Midbrain (tissue), 1 donor: ENCODE data around the gene NRP2.
A peak's percentile ranks its signal among the peaks of the same experiment; 100 is the strongest.

Experiments
- DNase-seq: peaks from one replicate; lab custom pipeline; 2025; lab: John Stamatoyannopoulos, UW

The NRP2 gene

GRCh38 chr2:205752924-205753323 is 70.6 kb downstream of the NRP2 start:
- no peak for DNase-seq

GRCh38 chr2:205754285-205754923 is 72.1 kb downstream of the NRP2 start:
- DNase-seq, result no peak

DNA sequence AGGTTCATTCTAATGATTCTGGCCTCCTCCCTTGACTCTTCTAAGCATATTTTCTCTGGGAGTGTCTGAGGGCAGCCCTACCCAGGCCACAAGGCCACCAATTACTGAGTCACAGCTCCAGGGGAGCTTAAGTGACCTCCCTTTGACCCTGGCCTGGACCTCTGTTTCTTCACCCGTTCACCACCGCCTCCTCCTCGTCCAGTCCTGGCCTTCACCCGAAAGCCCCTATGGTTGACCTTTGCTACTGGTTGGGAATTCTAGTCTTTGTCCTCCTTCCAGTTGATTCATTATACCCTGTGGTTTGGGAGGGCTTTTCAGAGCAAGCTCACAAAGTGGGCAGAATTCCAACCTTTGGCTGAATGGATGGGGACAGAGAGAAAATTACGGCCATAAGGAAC is 72.6 kb downstream of the NRP2 start:
- no peak for DNase-seq

GRCh38 chr2:205755923-205756322 is 73.6 kb downstream of the NRP2 start:
- peak; percentile 31 for DNase-seq

- DNase-seq, result no peak
Measured at GRCh38 chr2:205757271-205757670, 75.0 kb downstream of the NRP2 start.

- DNase-seq, result no peak
Measured at GRCh38 chr2:205758051-205758450, 75.8 kb downstream of the NRP2 start.

GRCh38 chr2:205758500-205758899 is 76.2 kb downstream of the NRP2 start:
- no peak for DNase-seq

DNA sequence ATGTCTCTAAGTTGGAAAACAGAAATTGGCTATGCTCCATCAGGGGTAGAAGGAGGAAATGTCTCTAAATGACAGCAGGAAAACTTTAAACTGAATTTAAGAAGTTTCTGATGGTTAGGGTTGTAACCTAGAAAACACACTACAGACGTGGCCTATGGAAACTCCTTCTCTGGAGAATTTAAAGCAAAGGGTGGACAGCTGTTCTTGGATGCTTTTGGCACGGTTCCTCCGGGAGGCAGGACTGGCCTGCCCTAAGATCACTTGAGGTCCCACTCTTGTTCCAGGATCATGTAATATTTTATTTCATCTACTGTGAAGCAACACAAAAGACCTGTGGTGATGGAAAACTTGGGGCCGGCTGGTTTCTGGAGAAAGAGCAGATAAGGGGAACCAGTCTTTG is 77.0 kb downstream of the NRP2 start:
- DNase-seq, result no peak

- DNase-seq, result no peak
Measured at GRCh38 chr2:205759732-205760131, 77.4 kb downstream of the NRP2 start.

GRCh38 chr2:205760157-205760556 is 77.9 kb downstream of the NRP2 start:
- DNase-seq, result no peak

DNA sequence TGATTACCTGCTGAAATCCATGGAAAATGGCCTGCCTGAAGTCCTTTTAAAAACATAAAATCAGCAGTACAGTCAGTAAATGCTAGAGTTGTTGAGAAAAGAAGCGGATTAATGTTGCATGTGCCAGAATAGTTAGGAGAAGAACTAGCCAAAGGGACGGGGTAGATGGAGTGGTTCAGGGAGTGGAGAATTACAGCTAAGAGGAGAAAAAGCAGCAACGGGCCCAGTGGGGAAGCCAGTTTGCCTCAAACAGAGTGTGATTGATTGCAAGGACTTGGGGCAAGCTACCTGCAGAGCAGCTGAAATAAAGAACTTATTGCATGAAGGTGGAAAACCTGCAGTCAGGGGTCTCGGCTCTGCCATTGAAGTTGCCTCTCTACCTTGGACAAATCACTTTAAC is 79.1 kb downstream of the NRP2 start:
- no peak for DNase-seq

DNA sequence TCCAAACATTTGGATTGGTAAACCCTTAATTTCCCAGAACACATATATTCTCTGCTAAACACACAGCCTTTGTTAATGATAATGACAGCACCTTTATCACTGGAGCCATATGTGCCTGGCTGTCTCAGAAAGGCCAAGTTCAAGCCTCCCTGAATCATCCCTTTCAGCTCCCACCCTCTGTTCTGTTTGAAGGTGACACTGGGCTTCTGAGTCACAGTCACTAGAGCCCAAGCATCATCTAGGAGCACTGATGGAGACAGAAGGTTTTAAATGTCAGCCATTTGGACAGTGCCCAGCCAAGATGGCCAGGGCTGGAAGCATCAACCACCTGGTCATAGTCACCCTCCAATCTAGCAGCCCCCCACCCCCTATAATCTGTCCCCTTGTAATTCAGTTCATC is 80.6 kb downstream of the NRP2 start:
- no peak for DNase-seq

DNA sequence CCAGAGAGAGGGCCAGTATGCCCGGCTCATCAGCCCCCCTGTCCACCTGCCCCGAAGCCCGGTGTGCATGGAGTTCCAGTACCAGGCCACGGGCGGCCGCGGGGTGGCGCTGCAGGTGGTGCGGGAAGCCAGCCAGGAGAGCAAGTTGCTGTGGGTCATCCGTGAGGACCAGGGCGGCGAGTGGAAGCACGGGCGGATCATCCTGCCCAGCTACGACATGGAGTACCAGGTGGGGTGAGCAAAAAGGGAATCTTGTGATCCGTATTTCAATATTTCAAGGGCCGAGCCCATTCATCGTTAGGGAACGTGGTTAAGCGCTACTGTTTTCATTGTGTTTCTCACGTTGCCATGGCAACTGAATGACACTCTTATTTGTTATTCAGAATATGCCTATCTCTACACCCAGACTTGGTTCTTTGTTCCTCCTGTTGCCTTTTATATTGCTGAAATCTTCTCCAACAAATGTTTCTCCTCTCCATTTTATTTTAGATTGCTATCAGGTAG is 81.5 kb downstream of the NRP2 start:
- DNase-seq, result no peak

DNA sequence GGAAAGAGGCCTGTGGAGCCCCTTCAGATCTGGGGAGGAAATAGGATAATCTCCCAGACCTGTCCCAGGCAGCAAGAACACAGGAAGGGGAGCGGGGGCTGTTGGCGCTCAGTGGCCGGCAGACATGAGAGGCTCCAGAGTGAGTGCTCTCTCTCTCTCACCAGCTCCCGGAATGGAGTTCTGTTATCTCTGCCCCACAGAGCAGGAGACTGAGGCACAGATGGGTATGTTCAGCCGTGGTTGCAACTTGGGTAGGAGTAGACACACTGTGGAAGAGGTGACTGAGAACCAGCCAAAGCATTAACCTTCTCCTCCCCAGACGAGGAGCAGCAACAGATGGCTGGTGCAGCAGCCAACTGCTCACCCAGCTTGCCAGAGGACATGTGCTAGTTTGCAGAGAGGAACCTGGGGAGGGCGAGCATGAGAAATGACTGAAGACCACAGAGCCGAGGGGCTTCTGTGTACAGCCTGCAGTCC is 82.0 kb downstream of the NRP2 start:
- DNase-seq, result no peak

- DNase-seq, result no peak
Measured at GRCh38 chr2:205765151-205765550, 82.8 kb downstream of the NRP2 start.

DNA sequence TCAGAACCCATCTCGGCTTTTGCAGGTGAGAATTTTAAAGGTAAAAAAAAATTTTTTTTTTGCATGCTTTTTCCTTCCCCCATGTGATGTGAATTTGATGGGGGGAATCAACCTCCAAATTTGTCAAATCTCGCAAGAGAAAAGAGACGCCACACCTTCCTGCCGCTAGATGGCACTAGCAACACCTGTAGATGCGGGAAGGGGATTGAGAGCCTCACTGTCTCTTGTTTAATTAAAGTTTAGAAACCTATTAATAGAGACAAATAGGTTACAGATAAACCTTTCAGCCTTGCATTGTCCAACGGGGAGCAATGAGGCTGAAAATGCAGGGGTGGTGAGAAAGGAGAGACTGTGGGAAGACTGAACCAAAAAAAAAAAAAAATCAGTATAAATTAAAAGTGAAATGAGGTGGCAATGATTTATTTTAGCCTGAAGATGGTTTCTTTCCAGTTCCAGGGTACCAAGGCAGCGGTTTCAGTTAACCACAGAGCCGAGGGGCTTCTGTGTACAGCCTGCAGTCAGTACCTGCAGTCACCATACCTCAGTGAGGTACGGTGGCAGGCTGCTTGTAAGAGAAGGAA is 84.6 kb downstream of the NRP2 start:
- peak; percentile 59 for DNase-seq

- DNase-seq, result no peak
Measured at GRCh38 chr2:205767617-205768016, 85.3 kb downstream of the NRP2 start.

GRCh38 chr2:205768341-205768740 is 86.0 kb downstream of the NRP2 start:
- no peak for DNase-seq

DNA sequence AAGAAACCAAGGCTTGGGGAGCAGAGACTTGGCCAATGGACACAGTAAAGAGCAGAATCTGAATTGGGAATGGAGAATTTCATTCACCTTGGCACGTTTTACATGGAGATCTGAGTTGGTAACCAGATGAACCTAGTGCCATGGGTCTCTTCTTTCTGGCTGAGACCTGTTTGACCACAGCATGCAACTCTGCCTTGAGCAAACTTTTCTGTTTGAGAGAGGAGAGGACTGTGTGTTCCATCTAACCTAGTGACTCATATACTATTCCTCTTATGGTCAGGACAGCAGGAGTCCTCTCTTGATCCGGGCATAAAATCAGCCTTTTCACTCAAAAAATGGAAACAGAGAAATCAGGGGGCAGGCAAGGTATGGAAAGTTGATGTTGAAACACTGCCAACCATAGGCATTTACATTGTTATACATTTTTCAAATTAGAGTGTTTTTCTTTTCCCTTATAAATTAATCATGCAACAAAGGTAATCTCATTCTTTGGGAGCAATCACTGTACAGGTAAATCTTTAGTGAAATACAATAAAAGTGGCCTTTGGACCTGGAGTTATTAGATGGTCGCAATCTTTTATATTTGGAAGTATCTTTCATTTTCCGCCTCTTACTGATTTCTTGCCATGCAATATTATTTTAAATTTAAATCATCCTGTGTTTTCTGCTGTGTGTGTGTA is 86.7 kb downstream of the NRP2 start:
- DNase-seq, result no peak

GRCh38 chr2:205769495-205769850 is 87.2 kb downstream of the NRP2 start:
- DNase-seq, result no peak

- DNase-seq, result no peak
Measured at GRCh38 chr2:205769879-205770278, 87.6 kb downstream of the NRP2 start.

DNA sequence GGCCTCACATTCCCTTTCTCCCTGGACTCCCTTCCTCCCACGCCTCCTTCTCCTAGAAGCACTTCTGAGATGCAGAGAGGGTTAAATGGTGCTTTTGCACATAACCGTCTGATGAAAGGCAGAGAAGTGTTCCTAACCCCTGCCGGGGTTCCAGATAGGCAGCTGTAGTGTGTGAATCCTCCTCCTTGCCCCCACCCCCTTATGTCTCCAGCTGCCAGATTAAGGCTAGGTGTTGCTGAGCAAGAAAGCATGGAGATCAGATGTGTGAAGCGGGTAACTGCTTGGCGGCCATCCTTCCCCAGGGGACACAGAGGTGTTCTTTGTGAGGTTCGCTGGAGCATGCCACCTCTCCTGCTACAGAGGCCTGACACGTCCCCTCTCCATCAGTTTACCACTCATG is 88.3 kb downstream of the NRP2 start:
- no peak for DNase-seq

DNA sequence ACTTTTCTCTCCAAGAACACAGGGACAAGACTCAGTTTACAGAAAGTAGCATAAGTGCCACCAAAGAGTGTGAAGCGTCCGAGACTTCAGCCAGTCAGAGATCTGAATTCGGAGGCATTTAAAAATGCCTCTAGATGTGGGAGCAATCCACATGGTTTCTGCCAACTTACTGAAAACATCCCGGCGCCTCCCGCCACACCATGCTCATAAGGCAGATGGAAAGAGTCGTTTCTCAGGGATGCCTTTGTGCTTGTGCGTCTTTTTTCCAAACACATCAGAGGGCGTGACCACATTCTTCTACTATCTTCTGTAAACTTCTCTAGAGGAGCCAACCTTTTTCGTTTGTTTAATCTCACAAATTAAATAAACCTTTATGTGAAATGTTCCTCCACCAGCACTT is 88.7 kb downstream of the NRP2 start:
- no peak for DNase-seq
